NCI-H345 treated with DMSO at 0.1 percent for 48 hours (cell line): ENCODE measurements around the gene IL19.
A peak's percentile ranks its signal among the peaks of the same experiment; 100 is the strongest.

Experiments used
- DNase-seq: peaks from one replicate; lab custom pipeline; 2025; ENCODE audit not compliant: unreplicated experiment; lab: John Stamatoyannopoulos, UW

The IL19 gene

DNA sequence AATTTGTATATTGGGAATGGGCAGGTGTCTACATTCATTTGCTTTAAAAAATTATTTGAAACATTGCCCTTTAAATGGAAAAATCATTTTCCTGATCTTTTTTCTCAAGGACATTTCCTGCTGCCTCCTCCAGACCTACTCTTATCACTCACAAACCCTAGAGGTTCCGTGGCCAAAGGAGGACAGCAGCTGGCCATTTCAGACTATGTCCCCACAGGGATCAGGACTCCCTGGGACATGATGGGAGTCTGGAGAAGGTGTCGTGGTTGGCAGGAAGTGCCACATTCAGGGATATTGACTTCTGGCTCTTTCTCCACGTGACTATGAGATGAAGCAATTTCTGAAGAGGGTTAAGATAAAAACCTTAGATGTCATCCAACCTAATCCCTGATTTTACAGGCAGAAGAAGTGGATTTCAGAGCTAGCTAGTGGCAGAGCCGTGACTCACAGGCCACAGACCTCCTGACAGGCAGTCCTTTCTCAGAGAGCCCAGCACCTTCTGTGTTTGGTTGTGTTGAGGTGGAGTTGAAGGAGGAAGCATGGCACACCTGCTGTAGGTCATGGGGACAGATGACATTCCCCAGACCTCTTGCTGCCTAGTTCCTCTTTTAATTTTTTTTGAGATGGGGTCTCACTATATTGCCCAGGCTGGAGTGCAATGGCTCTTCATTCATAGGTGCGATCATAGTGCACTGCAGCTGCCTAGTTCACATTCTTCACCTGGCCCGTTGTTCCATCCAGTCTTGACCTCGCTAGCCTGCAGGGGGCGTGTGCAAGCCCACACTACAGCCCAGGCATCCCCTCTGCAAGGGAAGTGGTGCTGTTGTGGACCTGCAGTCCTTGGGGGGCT, 27.2 kb downstream of the IL19 start:
- DNase-seq, result no peak

- no peak for DNase-seq
Measured at GRCh38 chr1:206798384-206798996, 27.9 kb downstream of the IL19 start.

DNA sequence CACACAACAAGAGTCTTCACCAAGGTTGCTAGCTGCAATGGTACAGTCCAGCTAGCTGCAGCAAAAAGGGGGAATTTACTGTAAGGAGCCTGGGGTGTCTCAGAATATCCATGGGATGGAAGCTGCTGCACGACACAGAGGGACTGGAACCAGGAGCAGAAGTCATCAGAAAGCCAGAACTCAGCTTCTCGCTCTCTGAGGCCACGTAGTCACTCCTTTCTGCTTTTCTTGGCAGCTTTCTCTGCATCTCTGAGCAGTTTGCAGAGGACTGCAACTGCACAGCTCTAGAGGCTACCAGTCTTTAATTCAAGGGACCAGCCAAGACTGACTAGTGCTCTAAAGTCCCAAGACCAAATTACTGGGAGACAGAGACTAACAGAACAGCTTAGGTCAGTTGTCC, 28.7 kb downstream of the IL19 start:
- DNase-seq, result no peak

DNA sequence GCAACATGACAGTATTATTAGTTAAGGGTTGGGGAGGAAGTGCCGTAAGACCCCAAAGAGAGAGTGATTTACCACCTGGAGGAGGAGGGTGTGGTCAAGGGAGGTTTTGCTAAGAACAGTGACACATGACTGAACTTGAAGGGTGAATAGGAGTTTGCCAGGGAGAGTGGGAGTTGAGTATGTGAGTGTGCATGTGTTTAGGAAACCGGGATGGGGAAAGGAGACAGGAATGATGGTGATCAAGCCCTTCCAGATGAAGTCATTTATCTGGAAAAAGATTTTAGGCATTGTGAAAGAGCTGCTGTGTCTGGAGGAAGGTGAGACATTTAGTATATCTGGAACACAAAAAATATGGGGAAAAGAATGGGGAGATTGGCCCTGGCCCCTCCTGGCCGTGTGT, 29.8 kb downstream of the IL19 start:
- DNase-seq, result no peak

- no peak for DNase-seq
Measured at GRCh38 chr1:206800891-206801290, 30.3 kb downstream of the IL19 start.

DNA sequence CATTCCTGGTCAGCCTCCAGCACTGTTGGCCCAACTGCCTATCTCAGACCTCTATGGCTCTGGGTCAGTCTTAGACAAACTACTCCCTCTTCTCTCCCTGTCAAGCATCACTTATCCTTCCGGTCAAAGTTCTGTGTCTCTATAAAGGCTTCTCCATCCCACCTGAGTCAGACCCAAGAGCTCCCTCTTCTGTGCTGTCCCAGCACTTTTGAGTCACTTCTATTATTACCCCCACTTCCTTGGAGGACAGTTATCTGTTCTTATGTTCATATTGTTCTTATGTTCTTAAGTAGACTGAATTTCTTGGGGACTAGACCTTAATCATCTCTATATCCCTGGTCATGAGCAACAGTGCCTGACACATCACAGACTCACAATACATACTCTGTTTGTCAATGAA, 30.9 kb downstream of the IL19 start:
- no peak for DNase-seq

- DNase-seq, result no peak
Measured at GRCh38 chr1:206802401-206802800, 31.8 kb downstream of the IL19 start.

DNA sequence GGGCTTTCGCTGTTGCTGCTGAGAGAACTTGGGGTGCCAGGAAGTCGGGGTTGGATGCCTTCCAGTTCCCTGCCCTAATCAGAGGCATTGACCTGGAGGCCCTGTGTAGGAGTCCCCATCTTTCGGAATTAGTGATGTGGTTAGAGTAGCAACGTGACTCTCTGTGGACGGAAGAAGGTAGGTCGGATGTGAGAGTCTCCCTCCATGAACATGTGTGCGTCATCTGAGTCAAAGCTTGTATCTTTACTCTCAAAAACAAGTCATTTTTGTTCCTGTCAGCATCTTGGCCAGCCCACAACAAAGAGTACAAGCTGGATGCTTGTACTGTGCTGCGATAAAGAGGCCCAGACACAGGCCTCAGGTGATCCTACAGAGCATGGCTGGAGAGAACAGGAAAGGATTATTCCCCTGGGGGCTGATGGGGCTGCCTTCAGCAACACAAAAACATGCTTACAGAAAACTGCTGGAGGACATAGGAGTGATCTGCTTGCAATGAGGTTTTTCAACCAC, 32.7 kb downstream of the IL19 start:
- no peak for DNase-seq

DNA sequence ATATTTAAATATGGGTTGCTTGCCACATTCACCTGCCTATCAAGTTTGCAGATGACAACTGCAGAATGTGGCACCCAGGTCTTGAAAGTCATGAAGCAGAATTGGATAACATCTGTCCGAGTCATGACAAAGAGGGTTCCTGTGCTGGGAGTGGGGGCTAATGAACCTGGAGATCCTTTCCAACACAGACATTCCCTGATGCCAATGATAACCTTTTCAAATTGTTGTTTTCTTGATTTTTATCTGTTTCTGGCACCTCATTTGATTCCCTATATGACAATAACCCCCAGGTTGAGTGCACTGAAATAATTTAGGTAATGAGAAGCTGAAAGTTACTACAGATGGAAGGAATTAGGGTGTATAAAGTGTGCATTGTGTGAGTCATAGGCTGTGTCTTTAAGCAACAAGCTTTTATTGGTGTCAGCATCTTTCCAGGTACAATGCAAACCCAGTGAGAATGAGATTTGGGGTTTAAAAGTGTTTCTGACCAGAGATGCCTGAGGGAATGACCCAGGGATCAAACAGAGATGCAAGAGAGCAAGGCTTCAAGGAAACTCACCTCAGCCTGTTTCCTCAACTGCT, 33.7 kb downstream of the IL19 start:
- DNase-seq, result no peak

DNA sequence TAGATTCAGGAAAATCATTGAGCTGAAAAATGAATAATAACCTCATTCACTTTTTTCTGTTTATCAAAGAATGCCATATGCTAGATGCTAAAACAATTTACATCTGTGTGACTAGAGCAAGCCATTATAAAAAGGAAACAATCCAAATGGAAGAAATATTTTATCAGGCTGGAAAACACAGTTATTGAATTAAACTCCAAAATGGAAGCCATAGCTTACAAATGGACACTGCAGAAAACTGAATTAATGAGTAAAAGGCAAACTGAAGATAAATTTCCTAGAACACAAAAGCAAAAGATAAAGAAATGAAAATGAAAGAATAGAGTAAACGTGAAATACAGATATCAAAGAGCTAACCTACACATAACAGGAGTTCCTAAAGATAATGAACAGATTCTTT, 34.8 kb downstream of the IL19 start:
- DNase-seq, result no peak

- no peak for DNase-seq
Measured at GRCh38 chr1:206808615-206809014, 38.0 kb downstream of the IL19 start.

DNA sequence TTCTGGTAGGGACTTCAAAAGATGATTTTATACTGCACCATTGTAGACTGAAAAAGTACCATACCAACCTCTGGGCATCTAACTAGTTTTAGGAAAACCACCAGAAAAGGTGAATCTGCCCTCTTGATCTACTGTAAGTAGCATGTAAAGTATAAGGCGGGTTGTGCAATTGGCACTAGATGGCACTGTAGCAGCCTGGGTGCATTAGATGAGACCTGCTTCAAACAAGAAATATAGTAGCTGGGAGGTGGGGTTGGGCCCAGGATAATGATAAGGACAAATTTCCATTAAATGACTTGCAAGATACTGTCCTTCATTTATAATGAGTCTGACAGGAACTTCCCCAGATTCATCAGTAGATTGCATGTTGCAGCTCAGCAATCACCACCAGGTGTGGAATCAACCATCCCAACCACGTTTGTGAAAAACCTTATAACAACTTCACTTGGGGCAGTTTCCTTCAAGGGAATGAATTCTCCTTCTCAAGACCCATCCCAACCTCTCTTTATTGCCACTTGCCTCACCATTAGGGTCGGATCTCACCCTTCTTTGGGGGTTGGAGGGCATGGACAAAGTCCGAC, 39.0 kb downstream of the IL19 start:
- DNase-seq, result no peak

GRCh38 chr1:206812471-206812870, 41.9 kb downstream of the IL19 start:
- no peak for DNase-seq

- DNase-seq, result no peak
Measured at GRCh38 chr1:206814716-206815341, 44.3 kb downstream of the IL19 start.

- no peak for DNase-seq
Measured at GRCh38 chr1:206816390-206817287, 46.1 kb downstream of the IL19 start.

GRCh38 chr1:206821493-206821892, 50.9 kb downstream of the IL19 start:
- DNase-seq, result peak; percentile 60

- DNase-seq, result no peak
Measured at GRCh38 chr1:206823727-206824126, 53.2 kb downstream of the IL19 start.

GRCh38 chr1:206824331-206824730, 53.8 kb downstream of the IL19 start:
- no peak for DNase-seq

DNA sequence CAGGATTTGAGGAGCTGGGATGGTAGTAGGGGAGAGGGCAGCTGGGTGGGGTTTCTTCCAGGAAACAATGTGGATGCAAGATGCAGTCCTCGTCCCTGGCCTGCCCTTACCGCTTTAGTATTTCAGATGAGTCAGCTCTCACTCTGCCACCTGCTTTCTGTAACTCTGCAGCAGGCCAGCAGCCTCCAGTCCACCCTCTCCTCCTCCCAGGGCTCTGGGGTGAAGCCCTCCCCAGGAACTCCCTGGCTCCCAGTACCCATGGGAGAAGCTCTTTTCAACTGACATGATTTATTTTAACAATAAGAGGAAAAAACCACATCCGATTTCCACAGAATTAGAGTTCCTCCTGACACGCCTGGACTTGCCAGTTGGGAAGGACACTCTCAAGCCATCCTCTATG, 55.8 kb downstream of the IL19 start:
- no peak for DNase-seq

DNA sequence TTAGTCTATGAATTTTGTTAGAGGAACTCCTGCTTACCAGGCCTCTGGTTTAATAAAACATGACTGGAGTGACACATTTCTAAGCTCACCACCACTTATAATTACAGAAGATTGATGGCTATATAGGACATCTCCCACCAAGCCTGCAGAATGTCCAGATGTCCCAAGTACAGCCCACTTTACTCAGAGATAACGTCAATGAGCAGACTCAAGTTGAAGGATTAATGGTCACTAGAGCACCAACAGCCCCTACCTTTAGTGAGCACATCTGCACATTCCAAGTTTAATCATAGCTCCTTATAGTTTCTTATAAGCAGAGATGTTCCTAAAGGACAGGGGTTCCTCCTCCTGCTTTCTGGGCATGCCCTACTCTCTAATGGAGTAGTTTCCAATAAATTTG, 57.5 kb downstream of the IL19 start:
- DNase-seq, result no peak
